H1 (cell line): ENCODE measurements around the gene STIM2. TPM values are rescaled to one million over a fixed set of nuclear protein-coding genes. Genes with fewer than 3 reads are reported as not detected.

ENCODE experiments used
- BCL11A ChIP-seq, 2 experiments: IDR thresholded peaks; one replicate each; pipeline ENCODE4 v1.6.1; 2011; ENCODE audit warnings: low read depth in 2 of 2, low read length in 2 of 2, mild to moderate bottlenecking in 2 of 2
- FOSL1 ChIP-seq: IDR thresholded peaks from 2 replicates; pipeline ENCODE4 v1.6.1; 2011; ENCODE audit warnings: mild to moderate bottlenecking, low read depth, low read length, moderate library complexity; ENCODE audit not compliant: insufficient read depth
- NRF1 ChIP-seq: IDR thresholded peaks from 2 replicates; pipeline ENCODE4 v1.6.1; 2011; ENCODE audit warnings: mild to moderate bottlenecking, low read depth, low read length, improper control_type of control experiment
- SUZ12 ChIP-seq: fragments of 200-600 bp; sonication (generic); IDR thresholded peaks from 2 replicates; pipeline ENCODE4 v1.6.1; 2012; ENCODE audit warnings: mild to moderate bottlenecking, inconsistent platforms, low read length, moderate library complexity, mixed read lengths
- polyA plus RNA-seq, 7 experiments: library from polyadenylated mRNA; depleted of rRNA in 3 of 7; stranded (reverse) in 5 of 7; unstranded in 2 of 7; fragments of >200 nt in 5 of 7; fragments of 200-250 nt in 2 of 7; gene quantifications; 1 replicate in 5 of 7; 2 replicates in 1 of 7; 4 replicates in 1 of 7; pipeline versions ENCODE4 v1.2.1 to v1.2.3, GENCODE V29; 2011 to 2013; ENCODE audit warnings: missing spikeins in 2 of 7, mixed read lengths in 2 of 7
- total RNA-seq: library from RNA; stranded (reverse); fragmentation: NEBNext Ultra II Directional; extraction: Animal tissue kit (Norgen Biotek cat#: 25700); gene quantifications from 2 replicates; pipeline ENCODE4 v1.2.1, GENCODE V29; 2021

The STIM2 gene
- total and polyA plus RNA-seq, 2 of the 8 experiments (the other 6 are each of a cell fraction or from before 2014, with no cell fraction given): 22.9 to 23.0 TPM

DNA sequence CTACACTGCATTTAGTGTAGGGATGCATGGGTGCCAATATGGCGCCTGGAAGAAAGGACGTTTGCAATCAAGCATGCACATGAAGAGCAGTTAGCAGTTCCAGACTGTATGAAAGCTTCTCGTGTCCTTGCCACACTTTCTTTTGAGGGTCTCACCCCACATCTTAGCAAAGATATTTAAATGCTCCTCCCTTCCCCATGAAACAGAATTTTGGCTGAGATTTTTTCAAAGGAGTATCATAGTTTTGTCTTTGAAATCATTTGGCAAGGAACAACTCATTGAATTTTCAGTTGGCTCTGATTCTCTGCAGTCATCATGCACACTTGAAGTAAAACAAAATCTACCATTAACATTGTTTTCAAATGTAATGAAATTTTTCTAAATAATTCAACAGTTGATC lies 39.6 kb upstream of the STIM2 start (continued):
- TF ChIP-seq FOSL1 (no peak), NRF1 (no peak), BCL11A (IDR thresholded peaks at IDR 0.05; ENCODE audit: low read depth in 2 of 2, low read length in 2 of 2) (no peak), SUZ12 (no peak)
